Chondrocyte (in vitro differentiated cells): Measurements from ENCODE around the gene OBP2B. TPM values are rescaled to one million over a fixed set of nuclear protein-coding genes. Genes with fewer than 3 reads are reported as not detected.

Experiments used
- DNase-seq: peaks from one replicate; pipeline ENCODE4 v3.0.0; 2021; ENCODE audit warnings: mixed read lengths, low spot score
- H3K27ac Mint-ChIP-seq: one replicate; pipeline ENCODE4 v1.8.0; 2021; ENCODE audit warnings: mild to moderate bottlenecking, moderate library complexity, mixed read lengths; ENCODE audit not compliant: unreplicated experiment
- H3K27me3 Mint-ChIP-seq: 2 replicates; pipeline ENCODE4 v1.8.0; 2021; ENCODE audit warnings: low read depth, mixed read lengths
- H3K36me3 Mint-ChIP-seq: 2 replicates; pipeline ENCODE4 v1.8.0; 2021; ENCODE audit warnings: low read depth, mixed read lengths
- H3K4me1 Mint-ChIP-seq: 2 replicates; pipeline ENCODE4 v1.8.0; 2021; ENCODE audit warnings: low read depth, mild to moderate bottlenecking, mixed read lengths
- H3K4me3 Mint-ChIP-seq: one replicate; pipeline ENCODE4 v1.8.0; 2021; ENCODE audit warnings: mild to moderate bottlenecking, moderate library complexity, mixed read lengths; ENCODE audit not compliant: unreplicated experiment
- H3K9me3 Mint-ChIP-seq: 2 replicates; pipeline ENCODE4 v1.8.0; 2021; ENCODE audit warnings: low read depth, mixed read lengths
- total RNA-seq: library from RNA; stranded (reverse); gene quantifications from 3 replicates; pipeline ENCODE4 v1.2.1, GENCODE V29; 2021
- TF ChIP-seq, protein P1 (sequence below): fragments of 200-600 bp; sonication (generic); IDR thresholded peaks from 2 replicates; pipeline ENCODE4 v1.5.0; 2021; ENCODE audit warnings: antibody characterized with exemption, mild to moderate bottlenecking, moderate library complexity

The OBP2B gene
- total RNA-seq, 1 donor from 2014 or later = not detected

DNA sequence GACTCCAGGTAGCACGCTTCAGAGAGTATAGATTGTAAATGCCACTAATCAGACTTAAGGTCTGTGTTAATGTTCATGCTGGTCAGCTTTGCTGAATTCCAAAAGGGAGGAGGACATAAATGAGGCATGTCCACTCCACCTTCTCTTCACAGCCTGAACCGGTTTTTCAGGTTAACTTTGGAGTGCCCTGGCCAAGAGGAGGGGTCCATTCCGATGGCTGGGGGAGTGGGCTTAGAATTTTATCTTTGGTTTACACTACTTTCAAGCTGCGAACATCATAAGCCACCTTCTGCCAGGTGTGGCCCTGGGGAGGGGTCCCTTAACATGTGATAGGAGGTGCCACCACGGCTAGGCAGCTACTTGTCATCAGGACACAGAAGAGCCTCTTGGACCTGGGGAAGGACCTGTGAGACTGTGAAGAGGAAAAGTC is 41.7 kb upstream of the OBP2B start:
- no peak for DNase-seq
- H3K4me1 Mint-ChIP-seq = no peaks in the 10 kb centered on the region
- TF ChIP-seq, protein P1, sequence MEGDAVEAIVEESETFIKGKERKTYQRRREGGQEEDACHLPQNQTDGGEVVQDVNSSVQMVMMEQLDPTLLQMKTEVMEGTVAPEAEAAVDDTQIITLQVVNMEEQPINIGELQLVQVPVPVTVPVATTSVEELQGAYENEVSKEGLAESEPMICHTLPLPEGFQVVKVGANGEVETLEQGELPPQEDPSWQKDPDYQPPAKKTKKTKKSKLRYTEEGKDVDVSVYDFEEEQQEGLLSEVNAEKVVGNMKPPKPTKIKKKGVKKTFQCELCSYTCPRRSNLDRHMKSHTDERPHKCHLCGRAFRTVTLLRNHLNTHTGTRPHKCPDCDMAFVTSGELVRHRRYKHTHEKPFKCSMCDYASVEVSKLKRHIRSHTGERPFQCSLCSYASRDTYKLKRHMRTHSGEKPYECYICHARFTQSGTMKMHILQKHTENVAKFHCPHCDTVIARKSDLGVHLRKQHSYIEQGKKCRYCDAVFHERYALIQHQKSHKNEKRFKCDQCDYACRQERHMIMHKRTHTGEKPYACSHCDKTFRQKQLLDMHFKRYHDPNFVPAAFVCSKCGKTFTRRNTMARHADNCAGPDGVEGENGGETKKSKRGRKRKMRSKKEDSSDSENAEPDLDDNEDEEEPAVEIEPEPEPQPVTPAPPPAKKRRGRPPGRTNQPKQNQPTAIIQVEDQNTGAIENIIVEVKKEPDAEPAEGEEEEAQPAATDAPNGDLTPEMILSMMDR = no peak
- no peak overlapping the region for H3K4me3 Mint-ChIP-seq
- peaks cover 2% of the 10 kb centered on the region for H3K9me3 Mint-ChIP-seq
- H3K27ac Mint-ChIP-seq = no peak overlapping the region
- H3K27me3 Mint-ChIP-seq = peaks cover 55% of the 10 kb centered on the region
- H3K36me3 Mint-ChIP-seq = peaks cover 1% of the 10 kb centered on the region

DNA sequence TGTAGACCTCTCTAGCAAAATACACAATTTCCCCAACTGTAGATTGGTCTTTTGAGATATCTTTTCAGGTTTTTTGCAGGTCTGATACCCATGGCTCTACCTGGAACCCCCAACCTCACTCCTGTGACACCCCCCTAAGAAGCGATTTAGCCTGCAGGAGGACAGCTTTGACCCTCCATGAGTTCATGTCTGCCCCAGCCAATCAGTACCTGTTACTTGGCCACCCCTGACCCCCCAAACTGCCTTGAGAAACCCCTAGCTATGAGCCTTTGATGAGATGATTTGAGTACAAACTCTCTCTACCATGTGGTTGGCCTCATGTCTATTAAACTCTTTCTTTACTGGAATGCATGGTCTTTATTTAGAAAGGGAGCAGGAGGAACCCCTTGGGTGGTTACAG is 40.3 kb upstream of the OBP2B start:
- Mint-ChIP-seq H3K27me3 (peaks cover 56% of the 10 kb centered on the region), H3K27ac (no peak overlapping the region), H3K4me3 (no peak overlapping the region), H3K36me3 (peaks cover 1% of the 10 kb centered on the region), H3K4me1 (no peaks in the 10 kb centered on the region), H3K9me3 (peaks cover 2% of the 10 kb centered on the region)
- no peak for DNase-seq
- TF ChIP-seq, protein P1 = no peak

DNA sequence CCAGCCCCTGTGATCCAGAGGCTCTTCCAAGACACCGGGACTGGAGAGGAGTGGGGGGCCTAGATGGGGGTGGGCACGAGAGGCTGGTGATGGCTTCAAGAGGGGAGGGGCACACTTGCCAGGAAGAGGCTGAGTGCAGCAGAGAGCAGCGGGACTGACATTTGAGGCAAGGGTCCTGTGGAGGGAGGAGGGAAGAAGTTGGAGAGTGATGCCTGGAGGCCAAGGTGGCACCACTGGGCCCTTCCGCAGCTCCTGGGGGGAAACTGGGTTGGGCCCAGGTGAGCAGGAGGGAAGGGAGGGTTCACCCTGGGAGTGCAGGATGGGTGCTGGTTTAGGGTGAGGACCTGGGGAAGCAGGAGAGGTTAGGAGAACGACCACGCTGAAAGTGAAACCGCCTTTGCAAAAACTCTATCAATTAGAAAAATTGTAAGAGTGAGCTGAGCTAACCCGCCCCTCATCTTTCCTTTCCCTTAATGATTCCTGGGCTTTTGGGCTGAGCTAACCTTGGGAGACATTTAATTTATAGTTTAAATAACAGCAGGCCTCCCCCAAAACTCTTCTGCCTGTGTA is 39.8 kb upstream of the OBP2B start:
- Mint-ChIP-seq H3K36me3 (peaks cover 1% of the 10 kb centered on the region), H3K9me3 (peaks cover under 1% of the 10 kb centered on the region), H3K4me1 (no peaks in the 10 kb centered on the region), H3K4me3 (no peak overlapping the region), H3K27ac (no peak overlapping the region), H3K27me3 (peaks cover 58% of the 10 kb centered on the region)
- DNase-seq = no peak
- TF ChIP-seq, protein P1 = no peak

DNA sequence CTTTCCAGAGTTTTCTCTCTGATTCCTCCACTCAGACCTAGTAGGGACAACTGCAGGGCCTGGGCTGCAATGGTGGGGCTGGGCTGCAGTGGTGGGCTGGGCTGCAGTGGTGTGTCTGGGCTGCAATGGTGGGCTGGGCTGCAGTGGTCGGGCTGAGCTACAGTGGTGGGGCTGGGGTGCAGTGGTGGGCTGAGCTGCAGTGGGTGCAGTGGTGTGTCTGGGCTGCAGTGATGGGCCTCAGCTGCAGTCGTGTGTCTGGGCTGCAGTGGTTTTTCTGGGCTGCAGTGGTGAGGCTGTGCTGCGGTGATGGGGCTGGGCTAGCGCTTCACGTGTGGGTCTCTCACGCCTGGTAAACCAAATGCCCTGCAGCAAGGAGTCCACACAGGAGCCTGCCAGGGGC is 38.6 kb upstream of the OBP2B start:
- H3K27me3 Mint-ChIP-seq = peaks cover 52% of the 10 kb centered on the region
- no peaks in the 10 kb centered on the region for H3K4me1 Mint-ChIP-seq
- H3K4me3 Mint-ChIP-seq = no peak overlapping the region
- no peaks in the 10 kb centered on the region for H3K36me3 Mint-ChIP-seq
- no peak for DNase-seq
- H3K9me3 Mint-ChIP-seq = no peaks in the 10 kb centered on the region
- H3K27ac Mint-ChIP-seq = no peak overlapping the region
- TF ChIP-seq, protein P1 = no peak

DNA sequence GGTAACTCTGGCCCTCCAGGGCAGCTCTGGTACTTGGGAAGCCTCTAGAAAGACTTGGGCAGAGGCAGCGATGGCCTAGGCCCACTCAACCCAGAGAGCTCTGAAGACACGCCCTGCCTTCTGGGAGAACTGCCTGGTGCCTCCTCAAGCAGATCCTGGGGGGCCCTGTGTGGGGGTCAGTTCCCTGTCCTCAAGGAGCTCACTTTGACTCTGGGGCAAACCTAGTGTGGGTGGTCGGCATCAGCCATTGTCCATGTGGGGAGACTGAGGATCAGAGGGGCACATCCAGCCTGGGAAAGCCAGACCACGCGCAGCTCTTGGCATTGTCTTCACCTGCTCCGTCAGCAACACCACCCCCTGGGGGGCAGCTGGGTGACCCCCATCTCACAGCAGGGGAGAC is 37.9 kb upstream of the OBP2B start:
- H3K27me3 Mint-ChIP-seq = peaks cover 52% of the 10 kb centered on the region
- H3K4me3 Mint-ChIP-seq = no peak overlapping the region
- H3K36me3 Mint-ChIP-seq = no peaks in the 10 kb centered on the region
- TF ChIP-seq, protein P1 = no peak
- H3K27ac Mint-ChIP-seq = no peak overlapping the region
- H3K4me1 Mint-ChIP-seq = no peaks in the 10 kb centered on the region
- no peak for DNase-seq
- H3K9me3 Mint-ChIP-seq = no peaks in the 10 kb centered on the region
